ENCODE measurements around the gene MAEL. TPM values are rescaled to one million over a fixed set of nuclear protein-coding genes. Genes with fewer than 3 reads are reported as not detected.

MAEL gene
- total RNA-seq, 1 donor from 2014 or later: 0.21 TPM

GRCh38 chr1:167000546-167000945 lies 11.5 kb downstream of the MAEL start:
- H3K9me3 Mint-ChIP-seq: peaks cover 10% of the 10 kb centered on the region
- DNase-seq (ENCODE audit: low read depth, low spot score): no peak
- no peak overlapping the region for H3K4me3 Mint-ChIP-seq
- H3K27ac Mint-ChIP-seq (ENCODE audit: unreplicated experiment): no peak overlapping the region
- no peaks in the 10 kb centered on the region for H3K27me3 Mint-ChIP-seq (ENCODE audit: low read depth)
- peaks cover 3% of the 10 kb centered on the region for H3K36me3 Mint-ChIP-seq (ENCODE audit: low read depth)
- no peaks in the 10 kb centered on the region for H3K4me1 Mint-ChIP-seq
- TF ChIP-seq, protein P1, sequence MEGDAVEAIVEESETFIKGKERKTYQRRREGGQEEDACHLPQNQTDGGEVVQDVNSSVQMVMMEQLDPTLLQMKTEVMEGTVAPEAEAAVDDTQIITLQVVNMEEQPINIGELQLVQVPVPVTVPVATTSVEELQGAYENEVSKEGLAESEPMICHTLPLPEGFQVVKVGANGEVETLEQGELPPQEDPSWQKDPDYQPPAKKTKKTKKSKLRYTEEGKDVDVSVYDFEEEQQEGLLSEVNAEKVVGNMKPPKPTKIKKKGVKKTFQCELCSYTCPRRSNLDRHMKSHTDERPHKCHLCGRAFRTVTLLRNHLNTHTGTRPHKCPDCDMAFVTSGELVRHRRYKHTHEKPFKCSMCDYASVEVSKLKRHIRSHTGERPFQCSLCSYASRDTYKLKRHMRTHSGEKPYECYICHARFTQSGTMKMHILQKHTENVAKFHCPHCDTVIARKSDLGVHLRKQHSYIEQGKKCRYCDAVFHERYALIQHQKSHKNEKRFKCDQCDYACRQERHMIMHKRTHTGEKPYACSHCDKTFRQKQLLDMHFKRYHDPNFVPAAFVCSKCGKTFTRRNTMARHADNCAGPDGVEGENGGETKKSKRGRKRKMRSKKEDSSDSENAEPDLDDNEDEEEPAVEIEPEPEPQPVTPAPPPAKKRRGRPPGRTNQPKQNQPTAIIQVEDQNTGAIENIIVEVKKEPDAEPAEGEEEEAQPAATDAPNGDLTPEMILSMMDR (conservative IDR thresholded peaks at IDR 0.05): no peak

DNA sequence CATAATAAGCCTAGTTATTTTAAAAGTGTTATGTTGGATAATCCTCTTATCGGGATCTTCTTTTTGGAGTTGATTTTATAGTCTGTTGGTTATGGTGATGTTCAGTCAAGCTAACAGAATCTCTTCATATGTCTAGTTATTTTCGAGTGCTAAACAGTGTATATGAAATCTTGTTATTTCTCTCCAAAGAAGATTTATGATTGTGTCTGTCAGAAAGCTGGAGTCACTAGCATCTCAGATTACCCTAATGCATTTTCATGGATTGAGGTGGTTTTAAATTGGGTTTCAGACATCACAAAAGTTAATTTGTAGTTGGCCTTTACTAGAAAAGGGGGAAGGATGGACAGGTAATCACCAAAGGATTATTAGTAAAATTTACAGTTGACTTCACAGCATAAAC lies 13.3 kb downstream of the MAEL start:
- Mint-ChIP-seq H3K36me3 (ENCODE audit: low read depth) (peaks cover 3% of the 10 kb centered on the region), H3K27me3 (ENCODE audit: low read depth) (no peaks in the 10 kb centered on the region), H3K4me1 (no peaks in the 10 kb centered on the region), H3K4me3 (no peak overlapping the region), H3K9me3 (peaks cover 10% of the 10 kb centered on the region), H3K27ac (ENCODE audit: unreplicated experiment) (no peak overlapping the region)
- DNase-seq (ENCODE audit: low read depth, low spot score): no peak
- TF ChIP-seq, protein P1 (conservative IDR thresholded peaks at IDR 0.05): no peak

DNA sequence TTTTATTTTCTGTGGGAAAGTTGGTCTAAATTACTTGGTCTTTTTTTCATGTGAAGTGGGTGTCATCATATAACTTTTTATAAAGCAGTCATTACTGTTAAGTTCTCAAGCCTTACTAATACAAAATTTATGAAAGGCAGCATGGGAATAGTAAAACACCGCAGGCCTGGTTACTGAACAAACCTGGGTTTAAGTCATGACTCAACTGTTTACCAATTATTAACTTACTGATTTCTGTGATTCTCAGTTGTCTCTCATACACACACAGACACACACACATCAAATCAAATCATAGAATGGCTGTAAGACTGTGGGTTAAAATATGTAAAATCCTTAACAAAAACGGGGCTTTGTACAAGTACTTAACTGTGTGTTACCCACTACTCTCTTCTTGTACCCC lies 14.6 kb downstream of the MAEL start:
- DNase-seq (ENCODE audit: low read depth, low spot score): no peak
- H3K27ac Mint-ChIP-seq (ENCODE audit: unreplicated experiment): no peak overlapping the region
- H3K9me3 Mint-ChIP-seq: peaks cover 10% of the 10 kb centered on the region
- H3K27me3 Mint-ChIP-seq (ENCODE audit: low read depth): no peaks in the 10 kb centered on the region
- TF ChIP-seq, protein P1 (conservative IDR thresholded peaks at IDR 0.05): no peak
- no peak overlapping the region for H3K4me3 Mint-ChIP-seq
- peaks cover 3% of the 10 kb centered on the region for H3K36me3 Mint-ChIP-seq (ENCODE audit: low read depth)
- no peaks in the 10 kb centered on the region for H3K4me1 Mint-ChIP-seq

DNA sequence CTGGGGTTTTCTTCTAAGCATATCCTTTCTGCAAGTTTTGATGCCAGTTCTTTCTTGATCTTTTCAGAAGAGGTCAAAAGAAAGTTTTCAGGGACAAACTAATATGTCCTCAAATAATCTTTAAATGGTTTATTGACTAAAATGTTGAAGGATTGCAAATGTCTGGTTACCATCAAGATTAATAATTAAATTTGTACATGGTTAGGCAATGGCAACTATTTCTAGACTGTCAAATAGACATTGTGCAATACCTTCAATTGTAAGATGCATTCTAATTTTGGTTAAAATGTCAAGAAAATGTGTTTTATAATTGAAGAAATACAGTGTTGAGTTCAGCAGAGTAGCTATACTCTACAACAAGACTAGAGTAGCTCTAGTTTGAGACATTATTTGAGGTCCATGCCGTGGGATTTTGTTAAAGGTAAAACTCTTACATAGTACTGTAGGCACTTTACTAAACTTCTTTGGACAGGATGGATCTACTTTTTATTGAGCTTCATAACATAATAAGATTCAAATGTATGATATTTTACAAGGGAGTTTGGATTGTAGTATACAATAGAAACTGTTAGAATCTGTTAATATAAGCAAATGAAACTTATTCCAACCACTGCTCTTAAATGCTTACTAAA lies 22.6 kb downstream of the MAEL start:
- TF ChIP-seq, protein P1 (conservative IDR thresholded peaks at IDR 0.05): no peak
- peaks cover 4% of the 10 kb centered on the region for H3K4me1 Mint-ChIP-seq
- no peak overlapping the region for H3K27ac Mint-ChIP-seq (ENCODE audit: unreplicated experiment)
- H3K9me3 Mint-ChIP-seq: no peaks in the 10 kb centered on the region
- no peaks in the 10 kb centered on the region for H3K36me3 Mint-ChIP-seq (ENCODE audit: low read depth)
- DNase-seq (ENCODE audit: low read depth, low spot score): no peak
- H3K4me3 Mint-ChIP-seq: no peak overlapping the region
- H3K27me3 Mint-ChIP-seq (ENCODE audit: low read depth): no peaks in the 10 kb centered on the region

GRCh38 chr1:167012570-167012969 lies 23.5 kb downstream of the MAEL start:
- H3K4me1 Mint-ChIP-seq: peaks cover 4% of the 10 kb centered on the region
- no peaks in the 10 kb centered on the region for H3K27me3 Mint-ChIP-seq (ENCODE audit: low read depth)
- no peaks in the 10 kb centered on the region for H3K9me3 Mint-ChIP-seq
- TF ChIP-seq, protein P1 (conservative IDR thresholded peaks at IDR 0.05): no peak
- H3K36me3 Mint-ChIP-seq (ENCODE audit: low read depth): no peaks in the 10 kb centered on the region
- no peak overlapping the region for H3K27ac Mint-ChIP-seq (ENCODE audit: unreplicated experiment)
- no peak for DNase-seq (ENCODE audit: low read depth, low spot score)
- H3K4me3 Mint-ChIP-seq: no peak overlapping the region

Data from neural crest cell (in vitro differentiated cells).